Cardiac fibroblast (primary cell): ENCODE measurements around the gene CITED2.
A peak's percentile ranks its signal among the peaks of the same experiment; 100 is the strongest.

Experiments
- DNase-seq, 2 donors: peaks; one replicate each; pipeline versions ENCODE4 v3.0.0 to v3.0.0-alpha.2; 2010; ENCODE audit warnings: low read depth in 2 of 2
- H3K4me3 ChIP-seq, 2 donors: replicated peaks in 1 of 2; 1 replicate in 1 of 2; 2 replicates in 1 of 2; pipeline ENCODE4 v1.5.1; 2011; ENCODE audit warnings: low read depth in 2 of 2, low read length in 2 of 2, mild to moderate bottlenecking in 2 of 2, moderate library complexity in 1 of 2
- CTCF ChIP-seq: IDR thresholded peaks from one replicate; pipeline ENCODE4 v1.5.1; 2011; ENCODE audit warnings: low read depth, mild to moderate bottlenecking, low read length, inconsistent platforms

CITED2 gene

GRCh38 chr6:139343052-139343750 lies 31.2 kb downstream of the CITED2 start:
- no peak overlapping the region for H3K4me3 ChIP-seq
- DNase-seq, result no peak
- no peak for TF ChIP-seq CTCF

- no peak for DNase-seq
- H3K4me3 ChIP-seq, result no peak overlapping the region
- no peak for TF ChIP-seq CTCF
These were observed 33.4 kb downstream of the CITED2 start for GRCh38 chr6:139341060-139341459.

GRCh38 chr6:139338795-139339194 lies 35.7 kb downstream of the CITED2 start:
- peak; percentile 80 to 82 for DNase-seq
- H3K4me3 ChIP-seq, result no peak overlapping the region
- TF ChIP-seq CTCF, result no peak

GRCh38 chr6:139337830-139338229 lies 36.6 kb downstream of the CITED2 start:
- no peak overlapping the region for H3K4me3 ChIP-seq
- no peak for DNase-seq
- no peak for TF ChIP-seq CTCF

- no peak for DNase-seq
- no peak overlapping the region for H3K4me3 ChIP-seq
- TF ChIP-seq CTCF, result no peak
These were observed 37.4 kb downstream of the CITED2 start for GRCh38 chr6:139337001-139337400.

GRCh38 chr6:139336488-139336887 lies 38.0 kb downstream of the CITED2 start:
- DNase-seq, result peak; percentile 73 to 75
- no peak for TF ChIP-seq CTCF
- no peak overlapping the region for H3K4me3 ChIP-seq
